ENCODE results near the gene NLN. TPM values are rescaled to one million over a fixed set of nuclear protein-coding genes. Genes with fewer than 3 reads are reported as not detected.

The NLN gene
- total and polyA plus RNA-seq, 4 donors = 13.4 to 26.4 (median 19.1) TPM

DNA sequence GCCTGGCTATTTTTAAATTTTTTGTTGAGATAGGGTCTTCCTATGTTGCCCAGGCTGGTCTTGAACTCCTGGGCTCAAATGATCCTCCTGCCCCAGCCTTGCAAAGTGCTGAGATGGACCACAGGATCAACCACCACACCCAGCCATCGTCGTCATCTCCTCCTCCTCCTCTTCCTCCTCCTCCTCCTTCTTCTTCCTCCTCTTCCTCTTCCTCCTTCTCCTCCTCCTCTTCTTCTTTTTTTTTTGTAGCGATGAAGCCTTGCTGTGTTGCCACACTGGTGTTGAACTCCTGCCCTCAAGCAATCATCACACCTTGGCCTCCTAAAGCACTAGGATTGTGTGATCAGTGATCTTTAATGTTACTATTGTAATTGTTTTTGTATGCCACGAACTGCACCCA lies 155.0 kb downstream of the NLN start:
- TF ChIP-seq, protein P1, sequence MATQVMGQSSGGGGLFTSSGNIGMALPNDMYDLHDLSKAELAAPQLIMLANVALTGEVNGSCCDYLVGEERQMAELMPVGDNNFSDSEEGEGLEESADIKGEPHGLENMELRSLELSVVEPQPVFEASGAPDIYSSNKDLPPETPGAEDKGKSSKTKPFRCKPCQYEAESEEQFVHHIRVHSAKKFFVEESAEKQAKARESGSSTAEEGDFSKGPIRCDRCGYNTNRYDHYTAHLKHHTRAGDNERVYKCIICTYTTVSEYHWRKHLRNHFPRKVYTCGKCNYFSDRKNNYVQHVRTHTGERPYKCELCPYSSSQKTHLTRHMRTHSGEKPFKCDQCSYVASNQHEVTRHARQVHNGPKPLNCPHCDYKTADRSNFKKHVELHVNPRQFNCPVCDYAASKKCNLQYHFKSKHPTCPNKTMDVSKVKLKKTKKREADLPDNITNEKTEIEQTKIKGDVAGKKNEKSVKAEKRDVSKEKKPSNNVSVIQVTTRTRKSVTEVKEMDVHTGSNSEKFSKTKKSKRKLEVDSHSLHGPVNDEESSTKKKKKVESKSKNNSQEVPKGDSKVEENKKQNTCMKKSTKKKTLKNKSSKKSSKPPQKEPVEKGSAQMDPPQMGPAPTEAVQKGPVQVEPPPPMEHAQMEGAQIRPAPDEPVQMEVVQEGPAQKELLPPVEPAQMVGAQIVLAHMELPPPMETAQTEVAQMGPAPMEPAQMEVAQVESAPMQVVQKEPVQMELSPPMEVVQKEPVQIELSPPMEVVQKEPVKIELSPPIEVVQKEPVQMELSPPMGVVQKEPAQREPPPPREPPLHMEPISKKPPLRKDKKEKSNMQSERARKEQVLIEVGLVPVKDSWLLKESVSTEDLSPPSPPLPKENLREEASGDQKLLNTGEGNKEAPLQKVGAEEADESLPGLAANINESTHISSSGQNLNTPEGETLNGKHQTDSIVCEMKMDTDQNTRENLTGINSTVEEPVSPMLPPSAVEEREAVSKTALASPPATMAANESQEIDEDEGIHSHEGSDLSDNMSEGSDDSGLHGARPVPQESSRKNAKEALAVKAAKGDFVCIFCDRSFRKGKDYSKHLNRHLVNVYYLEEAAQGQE (IDR thresholded peaks at IDR 0.05) = no peak
- TF ChIP-seq, protein P2, sequence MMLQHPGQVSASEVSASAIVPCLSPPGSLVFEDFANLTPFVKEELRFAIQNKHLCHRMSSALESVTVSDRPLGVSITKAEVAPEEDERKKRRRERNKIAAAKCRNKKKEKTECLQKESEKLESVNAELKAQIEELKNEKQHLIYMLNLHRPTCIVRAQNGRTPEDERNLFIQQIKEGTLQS (IDR thresholded peaks at IDR 0.05) = no peak
- TF ChIP-seq FOXA1 (IDR thresholded peaks at IDR 0.05) = no peak
- no peak for TF ChIP-seq RAD21 (IDR thresholded peaks at IDR 0.05)
- no peak for TF ChIP-seq NR2F2 (IDR thresholded peaks at IDR 0.05)
- no peak for TF ChIP-seq JUND (IDR thresholded peaks at IDR 0.05)
- TF ChIP-seq, protein P3, sequence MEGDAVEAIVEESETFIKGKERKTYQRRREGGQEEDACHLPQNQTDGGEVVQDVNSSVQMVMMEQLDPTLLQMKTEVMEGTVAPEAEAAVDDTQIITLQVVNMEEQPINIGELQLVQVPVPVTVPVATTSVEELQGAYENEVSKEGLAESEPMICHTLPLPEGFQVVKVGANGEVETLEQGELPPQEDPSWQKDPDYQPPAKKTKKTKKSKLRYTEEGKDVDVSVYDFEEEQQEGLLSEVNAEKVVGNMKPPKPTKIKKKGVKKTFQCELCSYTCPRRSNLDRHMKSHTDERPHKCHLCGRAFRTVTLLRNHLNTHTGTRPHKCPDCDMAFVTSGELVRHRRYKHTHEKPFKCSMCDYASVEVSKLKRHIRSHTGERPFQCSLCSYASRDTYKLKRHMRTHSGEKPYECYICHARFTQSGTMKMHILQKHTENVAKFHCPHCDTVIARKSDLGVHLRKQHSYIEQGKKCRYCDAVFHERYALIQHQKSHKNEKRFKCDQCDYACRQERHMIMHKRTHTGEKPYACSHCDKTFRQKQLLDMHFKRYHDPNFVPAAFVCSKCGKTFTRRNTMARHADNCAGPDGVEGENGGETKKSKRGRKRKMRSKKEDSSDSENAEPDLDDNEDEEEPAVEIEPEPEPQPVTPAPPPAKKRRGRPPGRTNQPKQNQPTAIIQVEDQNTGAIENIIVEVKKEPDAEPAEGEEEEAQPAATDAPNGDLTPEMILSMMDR (IDR thresholded peaks at IDR 0.05; ENCODE audit: low read depth, low read length, missing input control) = no peak
- no peak for TF ChIP-seq YY1 (IDR thresholded peaks at IDR 0.05)
- TF ChIP-seq FOXA2 (IDR thresholded peaks at IDR 0.05) = no peak
- TF ChIP-seq HNF4A (conservative IDR thresholded peaks at IDR 0.05) = no peak
- WGBS = 78% methylated on average over 4 of the region's 4 CpGs
- Histone ChIP-seq H3K27me3 (ENCODE audit: control insufficient read depth in 4 of 4, insufficient read depth in 4 of 4, low read length in 3 of 4) (no peaks in the 10 kb centered on the region), H3K27ac (ENCODE audit: low read depth in 1 of 2, low read length in 2 of 2) (no peak overlapping the region), H3K36me3 (ENCODE audit: control insufficient read depth in 4 of 4, insufficient read depth in 3 of 4, low read depth in 1 of 4, low read length in 3 of 4) (no peaks in the 10 kb centered on the region), H3K4me1 (ENCODE audit: control insufficient read depth in 4 of 4, insufficient read depth in 4 of 4, low read length in 3 of 4) (no peaks in the 10 kb centered on the region), H3K9me3 (ENCODE audit: control insufficient read depth in 4 of 4, low read length in 3 of 4) (no peaks in the 10 kb centered on the region), H3K9ac (ENCODE audit: low read depth in 1 of 2, low read length in 2 of 2) (no peak overlapping the region), H3K4me3 (ENCODE audit: low read depth in 1 of 3, low read length in 3 of 3) (no peak overlapping the region)
- DNase-seq (ENCODE audit: low spot score) = no peak

Other genes starting within 250 kb of the NLN start
- 1 to 10 TPM in 1 of 2 donors, under 1 TPM in 1; 0.92 to 2.0 TPM for gene ADAMTS6, start 240.3 kb upstream of the NLN start, total RNA-seq
- under 1 TPM; 0.06 to 0.26 TPM for gene ADAMTS6, start 240.3 kb upstream of the NLN start, polyA plus RNA-seq
- gene CENPK, start 159.0 kb upstream of the NLN start, total RNA-seq = 10 to 100 TPM in 1 of 2 donors, under 1 TPM in 1; 0.33 to 23.1 TPM
- gene CENPK, start 159.0 kb upstream of the NLN start, polyA plus RNA-seq = 1 to 10 TPM in 1 of 2 donors, under 1 TPM in 1; 0.79 to 1.1 TPM
- gene PPWD1, start 158.9 kb upstream of the NLN start, total RNA-seq = 10 to 100 TPM; 14.4 to 23.7 TPM
- 1 to 10 TPM; 5.8 to 9.2 TPM for gene PPWD1, start 158.9 kb upstream of the NLN start, polyA plus RNA-seq
- 10 to 100 TPM; 14.6 to 25.0 TPM for gene TRIM23, start 97.9 kb upstream of the NLN start, total RNA-seq
- 1 to 10 TPM; 3.1 to 3.6 TPM for gene TRIM23, start 97.9 kb upstream of the NLN start, polyA plus RNA-seq
- 1 to 10 TPM; 1.8 to 2.5 TPM for gene SHLD3, start 97.2 kb upstream of the NLN start, total RNA-seq
- gene SHLD3, start 97.2 kb upstream of the NLN start, polyA plus RNA-seq = 1 to 10 TPM; 1.0 to 1.9 TPM
- gene TRAPPC13, start 97.2 kb upstream of the NLN start, total RNA-seq = 10 to 100 TPM; 10.7 to 11.2 TPM
- gene TRAPPC13, start 97.2 kb upstream of the NLN start, polyA plus RNA-seq = 1 to 10 TPM; 6.8 to 8.9 TPM
- gene SGTB, start 96 bp upstream of the NLN start, total RNA-seq = 1 to 10 TPM; 2.7 to 3.2 TPM
- 1 to 10 TPM in 1 of 2 donors, under 1 TPM in 1; 0.79 to 1.0 TPM for gene SGTB, start 96 bp upstream of the NLN start, polyA plus RNA-seq
- gene ERBIN, start 204.4 kb downstream of the NLN start, total RNA-seq = 10 to 100 TPM; 44.3 to 54.9 TPM
- gene ERBIN, start 204.4 kb downstream of the NLN start, polyA plus RNA-seq = 10 to 100 TPM in 1 of 2 donors, 1 to 10 TPM in 1; 9.7 to 20.7 TPM

All from liver (tissue), 9 donors.